HG02678 (cell line): ENCODE measurements around the gene AUTS2.

Experiments
- ATAC-seq: cut with Tn5 transposase; IDR thresholded peaks from one replicate; pipeline ENCODE4 v1.9.1; 2021; ENCODE audit warnings: mild to moderate bottlenecking, moderate library complexity; ENCODE audit not compliant: unreplicated experiment

The AUTS2 gene

DNA sequence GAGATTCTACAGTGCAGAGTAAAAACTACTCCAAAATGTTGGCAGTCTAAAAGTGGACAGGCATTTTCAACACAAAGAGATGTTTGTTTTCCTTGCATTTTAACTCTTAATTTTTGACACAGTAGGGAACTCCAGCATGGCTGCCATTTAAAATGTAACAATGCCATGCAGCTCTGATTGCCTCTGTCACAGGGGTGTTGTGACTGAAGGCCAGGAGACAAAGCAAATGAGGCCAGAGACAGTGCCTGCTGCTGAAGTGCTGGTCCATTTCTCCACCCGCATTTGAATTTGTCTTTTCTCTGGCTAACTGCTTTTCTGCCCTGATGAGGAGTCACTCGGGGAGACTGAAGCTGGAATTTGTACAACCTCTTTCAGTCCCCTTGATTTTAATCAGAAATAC is 823.0 kb downstream of the AUTS2 start:
- ATAC-seq = no peak

DNA sequence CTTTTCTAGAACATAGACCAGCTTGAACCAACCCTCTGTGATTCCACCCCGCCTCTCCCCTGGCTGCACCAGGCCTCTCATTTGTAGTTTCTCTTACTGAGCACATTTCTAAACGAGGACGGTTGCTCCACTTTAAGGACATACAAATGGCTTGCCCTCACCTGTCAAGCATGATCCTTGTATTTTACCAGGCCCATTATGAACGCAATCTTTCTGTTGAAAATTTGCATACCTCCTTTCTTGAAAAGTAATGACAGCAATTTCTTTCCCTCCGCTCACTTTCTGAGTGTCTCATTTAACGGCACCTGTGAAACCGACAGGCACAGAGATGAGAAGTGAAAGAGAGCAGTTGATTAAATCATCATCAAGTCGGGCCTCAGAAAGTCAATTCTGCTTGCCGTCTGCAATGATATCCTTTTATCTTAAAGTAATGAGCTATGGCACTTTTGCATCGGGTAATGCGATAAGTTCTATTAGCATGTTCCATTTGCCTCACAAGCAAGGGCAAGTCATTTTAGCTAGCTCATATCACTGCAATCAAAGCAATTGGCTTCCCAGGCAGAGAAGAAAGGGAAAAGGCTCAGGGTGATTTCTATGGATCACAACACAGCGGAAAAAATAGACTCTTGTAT is 828.1 kb downstream of the AUTS2 start:
- ATAC-seq = no peak

DNA sequence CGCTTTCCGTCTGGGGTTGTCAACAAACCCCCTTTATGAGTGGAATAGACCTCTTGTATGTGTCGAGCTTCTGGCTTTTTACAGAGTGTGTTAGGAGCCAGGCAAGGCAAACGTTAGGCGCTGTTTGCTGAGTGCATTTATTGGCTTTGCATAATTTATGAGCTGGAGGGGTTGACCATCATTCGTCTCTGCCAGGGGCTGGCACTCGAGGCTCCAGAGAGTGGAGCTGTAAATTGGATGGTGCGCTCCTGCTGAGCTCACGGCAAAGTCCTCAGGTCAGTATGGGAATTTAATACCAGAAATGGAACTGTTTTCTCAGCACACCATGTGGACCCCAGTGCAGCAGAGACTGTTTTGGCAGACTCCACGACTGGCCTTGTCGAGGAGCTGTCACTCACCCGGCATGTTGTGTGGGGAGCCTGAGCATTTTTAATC is 834.3 kb downstream of the AUTS2 start:
- ATAC-seq = no peak

DNA sequence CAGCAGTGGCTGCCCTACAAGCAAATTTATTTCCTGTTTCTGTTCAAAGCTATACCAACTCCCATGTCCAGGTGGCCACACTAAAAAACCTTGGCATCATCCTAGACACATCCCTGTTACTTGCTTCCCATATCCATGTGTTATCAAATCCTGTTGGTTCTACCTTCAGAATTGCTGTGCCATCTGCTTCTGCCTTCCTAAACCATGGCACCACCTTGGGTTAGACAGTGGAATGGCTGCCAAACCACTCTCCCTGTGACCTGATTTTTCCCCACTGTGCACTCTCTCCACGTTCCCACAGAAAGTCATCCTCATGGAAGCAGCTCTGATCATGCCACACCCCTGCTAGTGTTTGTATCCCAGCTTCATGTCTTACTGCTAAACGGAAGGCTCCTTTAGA is 836.1 kb downstream of the AUTS2 start:
- ATAC-seq = no peak

DNA sequence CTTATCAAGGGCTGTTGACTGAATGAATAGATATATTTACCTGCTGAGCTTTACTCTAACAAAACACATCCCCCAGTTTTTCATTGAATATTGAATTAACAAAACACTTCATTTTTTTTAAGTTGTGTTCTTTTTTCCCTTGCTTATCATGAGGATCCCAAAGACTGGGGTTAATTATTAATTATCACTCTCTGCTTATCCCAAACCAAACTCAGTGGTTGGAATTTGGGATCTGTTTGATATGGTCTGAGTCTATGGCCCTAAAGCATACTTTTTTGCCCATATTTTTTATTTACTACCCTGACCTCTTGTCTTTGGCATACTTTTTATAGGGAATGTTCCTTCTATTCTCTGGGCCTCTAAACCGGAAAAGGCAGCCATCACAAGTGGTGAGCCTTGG is 836.5 kb downstream of the AUTS2 start:
- no peak for ATAC-seq

DNA sequence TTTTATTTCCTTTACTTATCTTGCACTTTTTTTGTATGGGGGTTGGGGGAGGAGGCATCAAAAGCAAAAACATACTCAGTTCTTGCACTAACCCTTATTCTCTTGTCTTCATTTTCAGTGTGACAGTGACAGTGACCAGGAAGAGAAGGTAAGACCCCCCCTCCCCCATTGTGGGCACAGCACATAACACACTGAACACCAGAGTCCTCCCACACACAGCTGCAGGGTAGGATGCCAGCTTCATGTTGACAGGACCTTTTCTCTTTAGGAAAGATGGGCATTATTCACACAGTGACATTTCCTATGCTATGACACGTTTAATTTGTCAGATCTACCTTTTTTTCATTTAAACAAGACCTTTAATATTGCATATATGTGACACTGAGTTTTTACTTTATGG is 837.4 kb downstream of the AUTS2 start:
- ATAC-seq = no peak

DNA sequence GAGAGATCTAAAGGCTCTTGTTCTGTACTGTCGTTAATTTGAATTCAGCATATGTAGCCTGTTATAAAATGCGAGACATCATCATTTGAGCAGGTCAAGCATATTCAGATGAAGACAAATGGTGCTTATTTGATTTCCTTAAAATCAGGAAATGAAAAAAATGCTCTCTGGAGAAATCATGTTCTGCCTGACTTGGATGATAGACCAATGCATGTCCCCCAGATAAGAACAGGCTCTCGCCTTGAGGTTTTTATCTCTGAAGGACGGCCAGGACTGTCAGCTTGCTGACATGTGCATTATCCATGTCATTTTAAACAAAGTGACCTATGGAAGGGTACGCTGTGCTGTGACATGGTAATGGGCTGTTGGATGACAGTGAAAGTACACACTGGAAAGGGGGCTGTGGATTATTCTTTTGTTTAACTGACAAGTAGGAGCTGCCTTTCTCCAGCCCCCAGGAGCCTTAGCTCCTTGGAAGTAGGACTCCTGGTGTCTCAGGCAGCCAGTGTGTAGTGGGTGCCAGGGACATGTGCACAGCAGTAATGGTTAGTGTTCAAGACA is 838.6 kb downstream of the AUTS2 start:
- ATAC-seq = no peak

DNA sequence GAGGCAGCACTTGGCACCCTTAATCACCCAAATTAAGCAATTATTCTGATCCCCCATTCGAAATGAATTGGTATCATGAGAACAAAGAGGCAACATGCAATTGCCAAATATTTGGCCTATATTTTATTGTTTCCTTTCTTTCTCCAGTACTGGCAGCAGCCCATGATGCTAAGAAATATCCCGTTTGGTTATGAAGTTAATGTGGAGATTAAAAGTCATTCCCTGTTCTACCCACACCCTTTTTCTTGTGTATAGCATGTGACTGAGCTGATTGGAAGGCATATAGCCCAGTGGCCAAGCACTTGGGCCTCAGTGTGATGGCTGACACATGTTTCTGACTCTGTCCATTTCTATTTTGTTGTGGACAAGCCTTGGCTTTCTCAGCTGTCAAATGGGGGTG is 841.4 kb downstream of the AUTS2 start:
- ATAC-seq = no peak

DNA sequence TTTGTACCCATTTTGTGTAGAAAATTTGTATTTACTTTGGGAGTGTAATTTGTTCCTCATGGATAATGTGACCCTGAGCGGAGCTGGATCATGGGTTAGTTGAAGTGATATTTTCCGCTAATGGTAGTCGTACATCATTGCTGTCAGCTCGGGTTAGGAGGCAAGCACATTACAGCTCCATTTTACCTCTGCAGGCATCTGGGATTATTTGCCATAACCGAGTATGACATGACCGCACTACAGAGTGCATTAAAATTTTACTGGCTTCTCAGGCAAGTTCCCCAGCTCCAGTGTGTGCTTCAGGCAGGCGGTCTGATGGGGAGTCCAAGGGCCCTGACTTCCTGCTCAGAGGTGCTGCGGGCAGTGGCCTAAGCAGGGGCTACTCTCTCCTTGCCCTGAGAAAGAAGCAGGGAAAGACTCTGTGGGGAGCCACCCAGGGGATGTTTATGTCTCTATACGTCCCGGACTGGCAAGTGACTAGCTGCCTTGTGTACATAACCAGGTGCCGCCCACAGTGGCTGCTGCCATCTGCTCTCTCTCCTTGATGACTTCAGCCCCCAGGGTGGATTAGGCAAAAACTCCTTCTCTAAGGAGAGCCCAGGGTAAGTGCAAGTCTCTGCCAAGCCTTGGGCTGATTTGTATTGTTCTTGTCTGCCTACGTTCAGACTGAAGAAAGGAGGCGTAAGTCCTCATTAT is 848.3 kb downstream of the AUTS2 start:
- no peak for ATAC-seq

DNA sequence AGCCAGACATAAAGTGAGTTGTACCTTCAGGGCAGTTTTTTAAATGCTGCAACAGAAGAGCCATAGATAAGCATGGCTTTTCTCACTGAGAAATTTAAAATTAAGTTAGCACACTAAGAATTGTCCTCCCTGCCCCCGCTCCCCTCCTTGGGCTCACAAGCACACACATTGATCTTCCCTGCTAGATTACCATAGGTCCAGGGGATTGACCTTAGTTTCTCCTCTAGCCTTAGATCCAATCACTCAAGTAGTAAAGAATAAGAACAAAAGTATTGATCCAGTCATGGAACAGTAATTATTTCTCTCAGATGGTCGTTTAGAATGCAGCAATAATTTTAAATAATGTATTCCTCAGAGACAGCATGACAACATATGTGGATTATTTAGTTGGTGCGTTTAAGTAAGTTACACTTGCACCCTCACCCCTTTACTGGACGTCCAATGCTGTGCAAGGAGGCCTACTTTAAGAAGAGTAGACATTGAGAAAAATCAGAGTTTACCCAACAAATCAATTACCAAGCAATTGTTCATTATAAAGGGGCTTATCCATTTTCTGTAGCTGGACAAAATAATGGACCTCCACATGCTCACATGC is 850.1 kb downstream of the AUTS2 start:
- no peak for ATAC-seq

DNA sequence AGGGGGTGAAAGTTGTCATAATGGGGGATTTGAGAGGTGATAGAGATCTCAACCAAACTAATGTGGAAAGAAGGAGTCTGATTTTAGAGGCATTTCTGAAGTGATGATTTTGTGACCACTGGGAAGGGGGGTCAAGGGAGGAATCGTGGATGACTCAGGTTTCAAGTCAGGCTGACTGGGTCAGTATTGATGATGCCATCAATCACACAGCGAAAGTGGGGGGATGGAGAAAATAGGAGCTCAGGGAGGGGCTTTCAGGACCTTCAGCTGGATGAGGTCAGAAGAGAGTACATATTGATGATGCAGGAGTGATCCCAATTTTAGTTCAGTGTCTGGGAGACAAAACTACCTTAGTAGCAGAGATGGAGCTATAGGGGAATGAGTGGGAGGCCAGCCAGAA is 852.5 kb downstream of the AUTS2 start:
- no peak for ATAC-seq

DNA sequence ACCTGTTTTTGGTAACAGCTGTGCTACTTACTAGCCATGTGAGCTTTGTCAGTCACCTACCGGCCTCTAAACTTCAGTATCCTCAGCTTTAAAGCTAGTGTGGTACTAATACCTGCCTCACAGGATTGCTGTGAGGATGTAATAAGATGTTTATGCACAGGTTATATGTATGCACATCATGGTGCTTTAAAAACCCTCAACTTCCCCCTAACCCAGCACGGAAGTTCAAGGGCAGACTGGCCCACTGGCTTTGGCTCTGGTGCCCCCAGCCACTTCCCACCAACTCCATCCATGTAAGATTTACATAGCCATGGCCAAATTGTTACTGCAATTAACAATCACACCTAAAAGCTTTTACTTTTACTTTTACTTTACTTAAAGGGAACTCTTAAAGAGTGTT is 857.6 kb downstream of the AUTS2 start:
- no peak for ATAC-seq

DNA sequence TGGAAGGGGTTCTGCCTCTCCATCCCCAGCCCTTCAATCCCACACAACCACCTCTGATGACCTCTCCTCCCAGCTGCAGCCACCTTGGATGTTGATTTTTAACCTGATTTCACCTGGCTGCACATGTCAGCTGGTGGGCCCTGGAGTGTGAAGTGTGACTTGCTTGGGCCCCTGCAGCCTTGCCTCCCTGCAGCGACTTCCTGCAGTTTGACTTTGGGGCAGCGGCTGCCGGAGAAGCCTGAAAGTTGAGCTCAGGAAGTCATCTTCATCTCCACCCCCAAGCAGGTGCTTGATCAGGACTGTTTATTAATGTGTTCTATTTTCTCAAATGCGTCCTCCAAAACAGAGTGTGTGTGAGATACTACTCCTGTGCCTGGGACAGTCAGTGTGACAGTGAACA is 858.4 kb downstream of the AUTS2 start:
- no peak for ATAC-seq

DNA sequence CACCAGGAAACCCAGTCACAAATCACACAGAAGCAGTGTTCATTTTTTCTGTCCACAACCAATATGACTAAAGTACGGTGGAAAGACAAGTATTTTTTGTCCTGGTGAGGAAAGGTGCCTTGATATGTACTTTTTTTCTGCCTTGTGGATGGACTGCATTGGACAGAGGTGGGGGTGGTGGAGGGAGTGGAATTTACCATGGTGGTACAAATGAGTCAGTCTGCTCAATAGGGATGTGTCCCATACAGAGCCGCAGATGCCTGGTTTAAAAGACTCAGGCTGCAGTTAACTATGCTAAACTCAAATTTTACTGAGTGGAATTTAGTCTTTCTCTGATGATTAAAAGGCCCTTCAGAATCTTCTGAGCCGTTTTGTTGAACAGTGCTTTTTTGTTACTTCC is 859.2 kb downstream of the AUTS2 start:
- no peak for ATAC-seq

DNA sequence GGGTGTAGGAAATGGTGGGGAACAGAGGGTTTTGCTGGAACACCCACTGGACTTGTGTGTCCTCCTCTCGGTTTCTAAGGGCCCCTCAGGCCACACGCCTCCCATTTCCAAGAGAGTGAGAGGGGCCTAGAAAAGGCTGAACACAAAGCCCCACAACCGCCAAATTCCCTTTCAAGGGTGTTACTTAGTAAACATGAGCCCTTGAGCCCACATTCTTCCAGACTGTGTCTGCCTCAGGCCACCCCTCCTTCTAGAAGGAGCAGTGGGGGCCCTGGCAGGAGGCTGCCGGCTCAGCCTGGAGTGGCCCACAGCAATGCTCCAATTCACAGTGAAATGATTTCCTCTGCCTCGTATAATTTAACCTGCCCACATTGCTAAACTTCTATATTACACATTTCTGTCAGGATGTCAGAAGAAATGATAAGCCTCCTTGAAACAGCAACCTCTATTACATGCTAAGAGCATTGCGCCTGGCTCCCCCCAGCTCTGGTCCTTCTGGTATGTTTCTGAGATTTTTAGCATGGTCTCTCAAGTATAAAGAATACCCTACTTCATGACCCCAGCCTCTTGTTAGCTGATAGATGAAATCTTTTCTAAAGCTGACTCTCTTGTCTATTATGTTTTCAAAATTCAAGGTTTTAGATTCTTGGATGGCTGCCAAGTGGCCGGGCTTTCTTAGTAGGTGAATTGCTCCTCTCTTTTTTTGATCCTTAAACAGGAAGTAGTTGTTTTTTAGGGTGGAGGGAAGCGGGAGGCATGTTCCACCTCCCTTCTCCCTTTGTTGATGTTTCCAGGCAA is 859.8 kb downstream of the AUTS2 start:
- no peak for ATAC-seq

DNA sequence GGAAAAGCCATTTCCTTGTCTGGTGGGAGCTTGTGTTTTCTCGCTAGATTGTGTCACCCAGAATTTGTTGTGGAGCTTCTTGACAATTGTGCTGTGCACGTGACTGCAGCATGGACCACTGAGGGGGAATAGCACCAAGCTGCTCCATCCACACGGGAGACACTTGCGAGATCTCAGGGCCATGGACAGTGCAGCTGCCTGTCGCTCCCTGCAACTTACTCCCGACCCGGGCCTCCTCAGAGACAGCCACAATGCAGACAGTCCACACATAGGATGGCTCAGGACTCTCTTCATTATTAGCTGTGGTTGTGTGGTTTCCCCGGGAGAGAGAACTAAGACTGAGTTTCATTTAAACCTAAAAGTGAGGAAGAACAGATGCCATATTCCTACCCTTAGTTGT is 860.5 kb downstream of the AUTS2 start:
- ATAC-seq = no peak

DNA sequence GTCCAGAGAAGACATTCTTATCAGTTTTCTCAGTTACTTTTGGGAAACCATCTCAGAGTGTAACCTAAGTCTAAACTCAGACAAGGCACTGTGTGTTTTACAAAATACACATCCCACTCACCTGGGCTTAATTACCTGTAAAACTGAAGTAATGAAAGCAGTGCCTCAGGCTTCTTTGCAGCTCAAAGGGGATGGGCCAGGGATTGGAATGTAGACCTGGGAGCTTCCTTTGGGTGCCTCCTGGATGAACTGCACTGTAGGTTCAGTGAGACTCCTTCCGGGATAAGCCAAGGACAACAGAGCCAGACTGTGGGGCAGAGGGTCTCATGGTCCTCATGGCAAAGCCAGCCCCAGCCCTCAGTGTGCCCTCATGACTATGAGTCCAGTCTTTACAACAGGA is 861.3 kb downstream of the AUTS2 start:
- no peak for ATAC-seq

DNA sequence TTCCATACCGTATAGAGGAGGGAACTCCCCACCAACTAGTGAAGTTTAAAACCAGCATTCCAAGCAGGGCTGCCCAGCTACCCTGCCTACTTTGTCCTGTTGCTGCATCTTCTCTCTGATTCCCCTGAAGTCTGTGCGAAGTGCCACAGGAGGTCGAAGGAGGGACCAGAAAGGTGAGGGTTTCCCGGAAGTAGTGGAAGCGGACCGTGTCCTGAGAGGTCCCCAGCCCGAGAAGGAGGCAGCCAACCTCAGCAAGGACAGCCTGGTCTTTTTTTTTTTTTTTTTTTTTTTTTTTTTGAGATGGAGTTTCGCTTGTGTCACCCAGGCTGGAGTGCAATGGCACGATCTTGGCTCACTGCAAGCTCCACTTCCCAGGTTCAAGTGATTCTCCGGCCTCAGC is 861.8 kb downstream of the AUTS2 start:
- ATAC-seq = no peak

DNA sequence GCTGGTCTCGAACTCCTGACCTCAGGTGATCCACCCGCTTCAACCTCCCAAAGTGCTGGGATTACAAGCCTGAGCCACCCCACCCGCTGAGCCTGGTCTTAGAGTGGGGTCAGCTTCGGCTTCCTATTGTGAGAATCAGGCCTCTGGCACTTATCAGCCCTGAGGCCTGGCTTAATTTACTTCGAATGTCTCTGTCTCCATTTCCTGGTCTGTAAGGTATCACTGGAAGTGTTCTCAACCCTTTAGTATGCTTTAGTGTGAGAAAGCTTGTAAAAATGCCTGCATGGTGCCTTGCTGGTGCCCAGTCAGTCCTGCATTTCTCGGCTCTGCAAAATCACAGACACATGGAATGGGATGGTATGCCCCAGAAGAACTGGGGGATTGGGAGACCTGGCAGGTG is 862.3 kb downstream of the AUTS2 start:
- ATAC-seq = no peak

DNA sequence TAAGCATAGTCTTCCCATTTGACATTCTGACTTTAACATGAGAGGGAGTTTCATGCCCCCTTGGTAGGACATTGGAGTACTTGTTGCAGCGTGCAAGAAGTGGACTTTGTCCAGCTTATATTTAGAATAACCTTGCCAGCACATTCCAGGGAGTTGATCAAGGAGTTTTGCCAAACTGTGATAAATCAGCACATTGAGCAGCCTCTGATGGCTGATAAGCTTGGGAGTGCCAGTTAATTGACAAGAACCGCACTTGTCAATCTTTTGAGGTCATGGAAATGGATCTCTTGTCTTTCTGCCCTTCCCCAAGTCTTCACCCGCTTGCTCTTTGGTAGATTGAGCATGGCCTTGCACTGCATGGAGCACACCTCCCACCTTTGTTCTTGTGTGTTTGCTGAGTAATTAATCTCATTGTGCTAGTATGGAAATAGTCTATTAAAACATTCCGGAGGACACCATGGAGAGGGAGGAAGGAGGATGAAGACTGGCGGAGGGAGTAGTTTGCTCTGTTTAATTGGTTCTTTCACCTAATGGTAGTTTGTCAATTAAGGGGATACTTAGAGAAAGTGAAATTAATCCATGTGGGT is 865.2 kb downstream of the AUTS2 start:
- no peak for ATAC-seq

DNA sequence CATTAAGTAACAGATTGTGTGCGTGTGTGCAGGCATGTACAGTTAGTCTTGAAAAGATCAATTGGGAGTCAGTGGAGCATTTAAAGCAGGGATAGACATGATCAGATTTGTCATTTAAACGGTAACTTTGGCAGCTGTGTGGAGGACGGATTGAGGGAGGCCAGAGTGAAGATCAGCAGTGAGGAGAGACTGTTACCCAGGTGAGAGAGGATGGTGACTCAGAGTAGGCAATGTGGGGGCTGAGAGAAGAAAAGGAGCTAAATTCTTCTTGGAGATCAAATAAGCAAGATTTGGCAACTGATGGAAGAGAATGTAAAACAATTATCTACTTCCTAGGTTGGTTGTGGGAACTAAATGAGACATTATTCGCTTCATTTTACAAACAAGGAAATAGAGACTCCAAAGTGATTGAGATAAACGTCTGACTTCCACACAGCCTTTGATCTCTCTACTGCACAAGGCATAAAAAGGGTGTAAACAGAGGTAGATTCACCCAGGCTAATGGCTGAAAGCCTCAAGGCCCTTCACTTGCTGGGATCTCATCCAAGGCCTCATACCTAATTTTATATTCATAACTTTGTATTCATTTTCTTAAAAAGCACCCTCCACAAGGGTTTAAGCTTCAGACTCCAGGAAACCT is 868.6 kb downstream of the AUTS2 start:
- ATAC-seq = no peak
